HG03460 (cell line): ENCODE results near the gene RUFY4.
"Not testable (repeated sequence)": the region's sequence is repeated elsewhere in the genome, so short reads cannot be mapped to it uniquely, and the experiment has no call there.

Experiments
- ATAC-seq: cut with Tn5 transposase; IDR thresholded peaks from one replicate; pipeline ENCODE4 v1.9.1; 2021; ENCODE audit not compliant: unreplicated experiment

RUFY4 gene

GRCh38 chr2:218031261-218031660, 37.8 kb upstream of the RUFY4 start:
- ATAC-seq = no peak

GRCh38 chr2:218031771-218032257, 37.2 kb upstream of the RUFY4 start:
- no peak for ATAC-seq

- no peak for ATAC-seq
These were observed 36.5 kb upstream of the RUFY4 start for GRCh38 chr2:218032336-218033171.

- ATAC-seq = no peak
These were observed 35.9 kb upstream of the RUFY4 start for GRCh38 chr2:218033208-218033589.

- ATAC-seq = no peak
These were observed 35.2 kb upstream of the RUFY4 start for GRCh38 chr2:218033590-218034496.

- peak; percentile 85 for ATAC-seq
These were observed 34.4 kb upstream of the RUFY4 start for GRCh38 chr2:218034497-218035213.

GRCh38 chr2:218035463-218036100, 33.5 kb upstream of the RUFY4 start:
- ATAC-seq = no peak

GRCh38 chr2:218036371-218036770, 32.7 kb upstream of the RUFY4 start:
- no peak for ATAC-seq

- ATAC-seq = no peak
These were observed 29.9 kb upstream of the RUFY4 start for GRCh38 chr2:218039171-218039570.

GRCh38 chr2:218040883-218041282, 28.2 kb upstream of the RUFY4 start:
- ATAC-seq = no peak

GRCh38 chr2:218041302-218042168, 27.5 kb upstream of the RUFY4 start:
- ATAC-seq = no peak

- no peak for ATAC-seq
These were observed 26.0 kb upstream of the RUFY4 start for GRCh38 chr2:218043100-218043499.

- no peak for ATAC-seq
These were observed 25.3 kb upstream of the RUFY4 start for GRCh38 chr2:218043701-218044109.

GRCh38 chr2:218044599-218044998, 24.5 kb upstream of the RUFY4 start:
- ATAC-seq = not testable (repeated sequence)

GRCh38 chr2:218046238-218046637, 22.8 kb upstream of the RUFY4 start:
- peak; percentile 93 for ATAC-seq

- no peak for ATAC-seq
These were observed 21.4 kb upstream of the RUFY4 start for GRCh38 chr2:218047536-218048225.

- no peak for ATAC-seq
These were observed 17.1 kb upstream of the RUFY4 start for GRCh38 chr2:218051903-218052302.

GRCh38 chr2:218059289-218059688, 9.8 kb upstream of the RUFY4 start:
- ATAC-seq = no peak

GRCh38 chr2:218060118-218060517, 8.9 kb upstream of the RUFY4 start:
- ATAC-seq = no peak
